ENCODE data around the gene COBL. TPM values are rescaled to one million over a fixed set of nuclear protein-coding genes. Genes with fewer than 3 reads are reported as not detected.

The COBL gene
- total RNA-seq, 1 experiment from 2014 or later: 49.9 TPM

DNA sequence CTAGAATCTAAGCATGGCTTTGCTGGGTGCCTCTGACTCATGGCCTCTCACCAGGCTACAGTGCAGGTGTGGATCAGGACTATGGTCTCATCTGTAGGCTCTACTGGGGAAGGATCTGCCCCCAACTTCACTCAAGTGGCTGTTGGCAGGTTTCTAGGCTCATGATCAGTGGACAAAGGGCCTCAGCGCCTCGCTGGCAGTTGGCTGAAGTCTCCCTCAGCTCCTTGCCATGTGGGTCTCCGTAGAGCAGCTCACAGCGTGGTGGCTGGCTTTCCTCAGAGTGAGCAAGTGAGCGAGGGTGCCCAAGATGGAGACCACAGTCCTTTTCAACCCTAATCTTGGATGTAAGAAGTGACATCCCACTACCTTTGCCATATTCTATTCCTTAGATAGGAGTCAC is 238.0 kb downstream of the COBL start:
- no peaks in the 10 kb centered on the region for H3K4me1 Mint-ChIP-seq (ENCODE audit: low read depth, unreplicated experiment)
- DNase-seq: no peak
- no TSS peak for BruUV-seq (replicated peaks)
- no peak overlapping the region for H3K4me3 Mint-ChIP-seq (ENCODE audit: low read depth, unreplicated experiment)
- TF ChIP-seq, protein P1, sequence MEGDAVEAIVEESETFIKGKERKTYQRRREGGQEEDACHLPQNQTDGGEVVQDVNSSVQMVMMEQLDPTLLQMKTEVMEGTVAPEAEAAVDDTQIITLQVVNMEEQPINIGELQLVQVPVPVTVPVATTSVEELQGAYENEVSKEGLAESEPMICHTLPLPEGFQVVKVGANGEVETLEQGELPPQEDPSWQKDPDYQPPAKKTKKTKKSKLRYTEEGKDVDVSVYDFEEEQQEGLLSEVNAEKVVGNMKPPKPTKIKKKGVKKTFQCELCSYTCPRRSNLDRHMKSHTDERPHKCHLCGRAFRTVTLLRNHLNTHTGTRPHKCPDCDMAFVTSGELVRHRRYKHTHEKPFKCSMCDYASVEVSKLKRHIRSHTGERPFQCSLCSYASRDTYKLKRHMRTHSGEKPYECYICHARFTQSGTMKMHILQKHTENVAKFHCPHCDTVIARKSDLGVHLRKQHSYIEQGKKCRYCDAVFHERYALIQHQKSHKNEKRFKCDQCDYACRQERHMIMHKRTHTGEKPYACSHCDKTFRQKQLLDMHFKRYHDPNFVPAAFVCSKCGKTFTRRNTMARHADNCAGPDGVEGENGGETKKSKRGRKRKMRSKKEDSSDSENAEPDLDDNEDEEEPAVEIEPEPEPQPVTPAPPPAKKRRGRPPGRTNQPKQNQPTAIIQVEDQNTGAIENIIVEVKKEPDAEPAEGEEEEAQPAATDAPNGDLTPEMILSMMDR (IDR thresholded peaks at IDR 0.05; ENCODE audit: unreplicated experiment): no peak
- no peaks in the 10 kb centered on the region for H3K36me3 Mint-ChIP-seq (ENCODE audit: insufficient read depth, unreplicated experiment)
- H3K27me3 Mint-ChIP-seq (ENCODE audit: unreplicated experiment): no peaks in the 10 kb centered on the region
- no peak overlapping the region for H3K27ac Mint-ChIP-seq (ENCODE audit: unreplicated experiment)
- no peaks in the 10 kb centered on the region for H3K9me3 Mint-ChIP-seq (ENCODE audit: low read depth, unreplicated experiment)
- CTCF ChIA-PET: no interaction called here
- intact Hi-C loops (cut with micrococcal nuclease; ENCODE audit: unreplicated experiment): no loop called here

DNA sequence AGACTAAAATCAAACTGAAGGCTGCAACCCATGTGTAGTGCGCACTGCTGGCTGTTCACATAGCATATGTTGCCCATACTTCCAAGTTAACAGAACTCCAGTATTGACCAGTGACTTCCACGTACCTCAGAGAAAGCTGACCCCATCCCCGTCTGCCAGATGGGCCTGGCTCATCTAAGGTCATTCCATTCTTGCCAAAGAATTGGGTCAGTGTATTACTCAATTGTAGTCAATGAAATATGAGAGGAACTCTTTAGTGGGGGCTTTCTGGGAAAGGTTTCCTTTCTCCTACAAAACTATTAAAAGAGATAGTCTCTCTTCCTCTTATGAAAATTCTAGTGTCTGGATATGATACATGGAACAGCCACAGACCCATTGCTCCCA is 238.6 kb downstream of the COBL start:
- BruUV-seq (replicated peaks): no TSS peak
- H3K36me3 Mint-ChIP-seq (ENCODE audit: insufficient read depth, unreplicated experiment): no peaks in the 10 kb centered on the region
- no peaks in the 10 kb centered on the region for H3K4me1 Mint-ChIP-seq (ENCODE audit: low read depth, unreplicated experiment)
- H3K27me3 Mint-ChIP-seq (ENCODE audit: unreplicated experiment): no peaks in the 10 kb centered on the region
- TF ChIP-seq, protein P1 (IDR thresholded peaks at IDR 0.05; ENCODE audit: unreplicated experiment): no peak
- intact Hi-C loops (cut with micrococcal nuclease; ENCODE audit: unreplicated experiment): no loop called here
- DNase-seq: no peak
- CTCF ChIA-PET: interaction anchor here (0.6 kb wide), 1 partner anchor 8 kb away, joined by 9 read pairs; no protein-coding TSS in a partner anchor
- H3K27ac Mint-ChIP-seq (ENCODE audit: unreplicated experiment): no peak overlapping the region
- no peak overlapping the region for H3K4me3 Mint-ChIP-seq (ENCODE audit: low read depth, unreplicated experiment)
- no peaks in the 10 kb centered on the region for H3K9me3 Mint-ChIP-seq (ENCODE audit: low read depth, unreplicated experiment)

DNA sequence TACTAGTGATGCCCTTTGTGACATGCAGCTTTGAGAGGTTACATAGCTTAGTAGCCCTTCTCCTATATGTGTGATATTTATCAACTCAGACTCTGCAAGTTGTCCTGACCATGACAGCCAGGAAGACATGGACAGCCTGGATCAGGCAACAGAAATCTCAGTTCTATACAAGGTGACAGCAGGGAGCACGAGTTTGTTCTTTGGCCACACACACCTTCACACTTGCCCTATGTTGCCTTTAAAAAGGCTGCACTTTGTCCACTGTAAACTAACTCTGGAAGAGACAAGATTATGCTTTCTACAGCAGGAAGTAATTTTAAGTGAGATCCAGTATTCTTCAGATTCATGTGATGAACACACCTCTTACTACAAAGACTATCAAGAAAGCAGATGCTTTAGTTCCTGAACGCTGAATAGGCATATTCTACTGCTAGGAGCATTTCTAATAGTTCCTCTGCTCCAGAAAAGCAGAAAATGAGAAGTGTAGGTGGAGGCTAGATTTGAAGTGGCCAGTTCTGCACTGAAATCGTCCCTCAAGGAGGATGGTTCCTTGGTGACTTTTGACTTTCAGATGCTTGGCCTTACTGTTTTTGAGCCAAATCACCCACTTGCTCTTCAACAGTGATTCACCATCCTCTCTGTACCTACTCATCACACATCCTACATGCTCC is 239.2 kb downstream of the COBL start:
- no peak for DNase-seq
- TF ChIP-seq, protein P1 (IDR thresholded peaks at IDR 0.05; ENCODE audit: unreplicated experiment): no peak
- CTCF ChIA-PET: interaction anchor here (0.7 to 1.6 kb wide), 3 partner anchors 8 to 471 kb away, joined by 3 read pairs; no protein-coding TSS in a partner anchor
- Mint-ChIP-seq H3K9me3 (ENCODE audit: low read depth, unreplicated experiment) (no peaks in the 10 kb centered on the region), H3K27ac (ENCODE audit: unreplicated experiment) (no peak overlapping the region), H3K27me3 (ENCODE audit: unreplicated experiment) (no peaks in the 10 kb centered on the region), H3K4me1 (ENCODE audit: low read depth, unreplicated experiment) (peaks cover 5% of the 10 kb centered on the region), H3K36me3 (ENCODE audit: insufficient read depth, unreplicated experiment) (no peaks in the 10 kb centered on the region), H3K4me3 (ENCODE audit: low read depth, unreplicated experiment) (no peak overlapping the region)
- no TSS peak for BruUV-seq (replicated peaks)
- intact Hi-C loops (cut with micrococcal nuclease; ENCODE audit: unreplicated experiment): no loop called here

DNA sequence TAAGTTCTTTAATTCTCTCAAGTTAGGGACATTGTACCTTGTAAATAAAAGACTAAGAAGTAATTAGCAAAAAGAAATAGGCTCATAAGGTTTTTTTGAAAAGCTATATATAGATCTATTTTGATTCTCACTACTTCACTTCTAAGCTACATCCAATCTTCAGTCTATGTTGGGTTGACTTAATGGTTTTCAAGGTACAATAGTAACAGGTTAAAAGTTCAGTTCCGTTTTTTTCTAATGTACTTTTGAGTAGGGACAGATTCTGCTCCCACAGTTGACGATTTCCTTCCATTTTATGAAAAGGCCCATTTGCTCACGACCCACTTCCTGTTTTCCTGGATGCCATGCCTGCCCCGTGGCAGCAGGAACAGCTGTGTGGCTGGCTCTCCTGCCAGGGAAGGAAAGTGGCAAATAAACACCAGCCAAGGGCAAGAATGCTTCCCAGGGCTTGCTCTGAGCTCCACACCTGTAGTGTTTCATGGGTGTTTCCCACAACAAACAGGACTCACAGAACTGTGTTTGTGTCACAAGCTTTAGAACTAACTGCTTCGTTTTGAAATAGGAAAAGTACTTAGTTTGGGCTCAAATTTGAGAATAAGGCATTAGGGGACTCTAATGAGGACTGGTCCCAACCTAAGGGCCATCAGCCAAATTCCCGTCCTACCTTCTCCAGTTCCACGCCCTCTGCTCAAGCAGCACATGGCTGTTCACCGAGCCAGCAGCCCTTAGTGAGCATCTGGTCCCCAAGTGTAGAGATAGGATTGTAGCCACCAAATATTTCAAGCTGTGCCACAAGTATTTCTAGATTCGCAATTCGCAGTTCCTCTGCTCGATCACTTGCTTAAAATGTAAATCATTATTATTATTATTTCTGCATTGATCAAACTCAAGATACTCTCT is 240.7 kb downstream of the COBL start:
- no peaks in the 10 kb centered on the region for H3K9me3 Mint-ChIP-seq (ENCODE audit: low read depth, unreplicated experiment)
- TF ChIP-seq, protein P1 (IDR thresholded peaks at IDR 0.05; ENCODE audit: unreplicated experiment): no peak
- CTCF ChIA-PET: interaction anchor here (1.2 to 1.6 kb wide), 2 partner anchors 10 to 22 kb away, joined by 3 read pairs; no protein-coding TSS in a partner anchor
- no peaks in the 10 kb centered on the region for H3K36me3 Mint-ChIP-seq (ENCODE audit: insufficient read depth, unreplicated experiment)
- DNase-seq: no peak
- H3K4me1 Mint-ChIP-seq (ENCODE audit: low read depth, unreplicated experiment): peaks cover 18% of the 10 kb centered on the region
- no peak overlapping the region for H3K4me3 Mint-ChIP-seq (ENCODE audit: low read depth, unreplicated experiment)
- intact Hi-C loops (cut with micrococcal nuclease; ENCODE audit: unreplicated experiment): no loop called here
- no peak overlapping the region for H3K27ac Mint-ChIP-seq (ENCODE audit: unreplicated experiment)
- H3K27me3 Mint-ChIP-seq (ENCODE audit: unreplicated experiment): no peaks in the 10 kb centered on the region
- no TSS peak for BruUV-seq (replicated peaks)

All from Calu3 (cell line).